ENCODE data around the gene WDR5. TPM values are rescaled to one million over a fixed set of nuclear protein-coding genes. Genes with fewer than 3 reads are reported as not detected.
"Not testable (repeated sequence)": the region's sequence is repeated elsewhere in the genome, so short reads cannot be mapped to it uniquely, and the experiment has no call there.

The WDR5 gene
- total RNA-seq = 10 to 100 TPM; 64.6 to 65.6 TPM

- Mint-ChIP-seq H3K36me3 (peaks cover 27% of the 10 kb centered on the region), H3K27ac (peak within 1 kb of the TSS; percentile 91), H3K4me3 (peak within 1 kb of the TSS; percentile 98), H3K4me1 (peaks cover 27% of the 10 kb centered on the region), H3K27me3 (no peaks in the 10 kb centered on the region), H3K9me3 (no peaks in the 10 kb centered on the region)
- DNase-seq = peak; percentile 90
These were observed at the start of gene WDR5 for GRCh38 chr9:134135343-134136117. Gene WDR5, plus strand, starts transcription at chr9:134136082. Its CDS starts 3,796 bp downstream, at chr9:134139878.

- Mint-ChIP-seq H3K36me3 (no peaks in the 10 kb centered on the region), H3K27ac (no peak overlapping the region)
- no peak for DNase-seq
These were observed 47.7 kb upstream of the WDR5 start for GRCh38 chr9:134088063-134088725.

GRCh38 chr9:134089972-134090371 is 45.9 kb upstream of the WDR5 start:
- no peaks in the 10 kb centered on the region for H3K4me1 Mint-ChIP-seq
- H3K4me3 Mint-ChIP-seq = no peak overlapping the region
- peaks cover 17% of the 10 kb centered on the region for H3K27me3 Mint-ChIP-seq
- DNase-seq = no peak
- H3K9me3 Mint-ChIP-seq = no peaks in the 10 kb centered on the region
- H3K36me3 Mint-ChIP-seq = no peaks in the 10 kb centered on the region
- no peak overlapping the region for H3K27ac Mint-ChIP-seq

More at GRCh38 chr9:134088063-134088725, 47.7 kb upstream of the WDR5 start:
- Mint-ChIP-seq H3K27me3 (peaks cover 11% of the 10 kb centered on the region), H3K4me3 (no peak overlapping the region), H3K9me3 (no peaks in the 10 kb centered on the region), H3K4me1 (no peaks in the 10 kb centered on the region)

GRCh38 chr9:134099123-134099761 is 36.6 kb upstream of the WDR5 start:
- H3K27me3 Mint-ChIP-seq = peaks cover 23% of the 10 kb centered on the region
- no peaks in the 10 kb centered on the region for H3K9me3 Mint-ChIP-seq
- H3K4me1 Mint-ChIP-seq = peaks cover 3% of the 10 kb centered on the region
- DNase-seq = peak; percentile 45
- no peak overlapping the region for H3K4me3 Mint-ChIP-seq
- no peaks in the 10 kb centered on the region for H3K36me3 Mint-ChIP-seq
- no peak overlapping the region for H3K27ac Mint-ChIP-seq

GRCh38 chr9:134100040-134100439 is 35.8 kb upstream of the WDR5 start:
- Mint-ChIP-seq H3K36me3 (no peaks in the 10 kb centered on the region), H3K27me3 (peaks cover 27% of the 10 kb centered on the region), H3K9me3 (no peaks in the 10 kb centered on the region), H3K4me1 (peaks cover 3% of the 10 kb centered on the region), H3K27ac (no peak overlapping the region), H3K4me3 (no peak overlapping the region)
- DNase-seq = no peak

GRCh38 chr9:134101133-134101532 is 34.7 kb upstream of the WDR5 start:
- H3K4me3 Mint-ChIP-seq, H3K36me3 Mint-ChIP-seq, H3K4me1 Mint-ChIP-seq, DNase-seq, H3K9me3 Mint-ChIP-seq, H3K27ac Mint-ChIP-seq: not testable (repeated sequence)
- peaks cover 33% of the 10 kb centered on the region for H3K27me3 Mint-ChIP-seq

- H3K4me1 Mint-ChIP-seq = peaks cover 3% of the 10 kb centered on the region
- H3K36me3 Mint-ChIP-seq = no peaks in the 10 kb centered on the region
- H3K27ac Mint-ChIP-seq = no peak overlapping the region
- no peak overlapping the region for H3K4me3 Mint-ChIP-seq
- no peak for DNase-seq
- H3K27me3 Mint-ChIP-seq = peaks cover 33% of the 10 kb centered on the region
- H3K9me3 Mint-ChIP-seq = no peaks in the 10 kb centered on the region
These were observed 34.2 kb upstream of the WDR5 start for GRCh38 chr9:134101623-134102149.

GRCh38 chr9:134103391-134103998 is 32.4 kb upstream of the WDR5 start:
- no peak overlapping the region for H3K4me3 Mint-ChIP-seq
- H3K27ac Mint-ChIP-seq = no peak overlapping the region
- DNase-seq = no peak
- peaks cover 3% of the 10 kb centered on the region for H3K4me1 Mint-ChIP-seq
- no peaks in the 10 kb centered on the region for H3K36me3 Mint-ChIP-seq
- peaks cover 33% of the 10 kb centered on the region for H3K27me3 Mint-ChIP-seq
- no peaks in the 10 kb centered on the region for H3K9me3 Mint-ChIP-seq

- Mint-ChIP-seq H3K27me3 (no peaks in the 10 kb centered on the region), H3K4me3 (no peak overlapping the region)
These were observed 24.8 kb upstream of the WDR5 start for GRCh38 chr9:134111064-134111463.

GRCh38 chr9:134112561-134112960 is 23.3 kb upstream of the WDR5 start:
- H3K4me3 Mint-ChIP-seq = no peak overlapping the region
- no peak for DNase-seq
- no peaks in the 10 kb centered on the region for H3K4me1 Mint-ChIP-seq
- no peaks in the 10 kb centered on the region for H3K27me3 Mint-ChIP-seq
- H3K27ac Mint-ChIP-seq = no peak overlapping the region
- no peaks in the 10 kb centered on the region for H3K9me3 Mint-ChIP-seq
- H3K36me3 Mint-ChIP-seq = no peaks in the 10 kb centered on the region

More at GRCh38 chr9:134111064-134111463, 24.8 kb upstream of the WDR5 start:
- H3K36me3 Mint-ChIP-seq = no peaks in the 10 kb centered on the region
- no peaks in the 10 kb centered on the region for H3K9me3 Mint-ChIP-seq
- no peak overlapping the region for H3K27ac Mint-ChIP-seq
- no peak for DNase-seq
- no peaks in the 10 kb centered on the region for H3K4me1 Mint-ChIP-seq

- DNase-seq, H3K4me3 Mint-ChIP-seq, H3K27ac Mint-ChIP-seq, H3K9me3 Mint-ChIP-seq, H3K27me3 Mint-ChIP-seq, H3K36me3 Mint-ChIP-seq, H3K4me1 Mint-ChIP-seq: not testable (repeated sequence)
These were observed 16.9 kb upstream of the WDR5 start for GRCh38 chr9:134118972-134119371.

GRCh38 chr9:134123764-134124128 is 12.1 kb upstream of the WDR5 start:
- H3K36me3 Mint-ChIP-seq = no peaks in the 10 kb centered on the region
- H3K27ac Mint-ChIP-seq = no peak overlapping the region
- H3K9me3 Mint-ChIP-seq = no peaks in the 10 kb centered on the region
- DNase-seq = no peak
- no peak overlapping the region for H3K4me3 Mint-ChIP-seq
- H3K27me3 Mint-ChIP-seq = no peaks in the 10 kb centered on the region
- H3K4me1 Mint-ChIP-seq = peaks cover 2% of the 10 kb centered on the region

GRCh38 chr9:134125413-134126095 is 10.3 kb upstream of the WDR5 start:
- H3K27ac Mint-ChIP-seq = no peak overlapping the region
- H3K27me3 Mint-ChIP-seq = no peaks in the 10 kb centered on the region
- DNase-seq = no peak

GRCh38 chr9:134126373-134126772 is 9.5 kb upstream of the WDR5 start:
- H3K27ac Mint-ChIP-seq = no peak overlapping the region

More at GRCh38 chr9:134125413-134126095, 10.3 kb upstream of the WDR5 start:
- H3K4me1 Mint-ChIP-seq = peaks cover 2% of the 10 kb centered on the region
- H3K4me3 Mint-ChIP-seq = no peak overlapping the region
- H3K9me3 Mint-ChIP-seq = no peaks in the 10 kb centered on the region
- H3K36me3 Mint-ChIP-seq = no peaks in the 10 kb centered on the region

More at GRCh38 chr9:134126373-134126772, 9.5 kb upstream of the WDR5 start:
- DNase-seq = no peak
- Mint-ChIP-seq H3K9me3 (no peaks in the 10 kb centered on the region), H3K36me3 (no peaks in the 10 kb centered on the region), H3K4me3 (no peak overlapping the region), H3K4me1 (peaks cover 2% of the 10 kb centered on the region), H3K27me3 (no peaks in the 10 kb centered on the region)

All from activated naive CD8-positive, alpha-beta T cell treated with anti-CD3 and anti-CD28 coated beads for 36 hours (primary cell).